ENCODE results near the gene LRRIQ1. TPM values are rescaled to one million over a fixed set of nuclear protein-coding genes. Genes with fewer than 3 reads are reported as not detected.

LRRIQ1 gene
- total RNA-seq, 1 donor from 2014 or later = 0.22 TPM

DNA sequence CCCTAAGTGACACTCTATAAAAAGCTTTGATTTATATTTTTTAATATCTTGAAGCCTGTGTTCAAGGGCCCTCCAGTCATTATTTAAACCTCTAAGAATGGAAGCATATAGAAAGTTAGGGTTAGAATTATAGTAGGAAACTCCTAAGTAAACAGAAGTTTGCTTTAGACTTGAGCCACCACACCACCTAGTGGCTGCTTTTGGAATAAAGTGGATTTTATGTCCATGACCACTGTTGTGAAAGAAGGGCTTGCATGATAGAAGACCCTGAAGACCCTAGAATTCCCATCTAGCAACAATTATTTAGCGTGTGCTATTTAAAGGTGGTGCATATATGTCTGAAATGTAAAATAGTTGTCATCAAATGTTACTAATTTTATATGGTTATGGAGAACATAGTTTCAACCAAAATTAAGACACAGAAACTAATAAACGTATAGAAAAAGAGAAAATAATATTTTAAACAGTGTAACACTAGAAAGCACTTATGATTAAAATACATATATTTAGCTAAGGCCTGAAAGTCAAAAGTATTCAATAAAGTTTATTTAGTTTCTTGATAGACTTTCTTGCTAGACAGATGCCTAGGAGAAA lies 21.3 kb downstream of the LRRIQ1 start:
- intact Hi-C loops (cut with DNase I) = no loop called here
- no peak for DNase-seq
- ATAC-seq (ENCODE audit: poor library complexity) = no peak

DNA sequence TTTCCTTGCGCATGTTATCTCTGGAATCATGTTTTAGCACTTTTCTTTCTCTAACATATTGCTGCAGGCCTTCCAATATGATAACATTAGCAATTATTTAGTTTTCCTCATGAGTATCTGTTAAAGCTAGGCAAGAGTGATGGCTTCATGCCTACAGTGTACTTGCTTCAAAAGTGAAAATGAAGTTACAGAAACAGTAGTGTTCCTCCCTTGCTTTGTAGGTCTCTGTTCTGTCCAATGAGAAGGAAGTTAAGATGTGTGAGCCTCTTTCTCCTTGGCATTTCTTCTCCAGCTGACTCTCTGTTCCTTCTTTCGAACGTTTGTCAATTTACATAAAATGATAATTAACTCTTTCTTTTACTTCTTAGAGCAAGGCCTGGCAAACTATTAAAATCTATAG lies 22.2 kb downstream of the LRRIQ1 start:
- ATAC-seq (ENCODE audit: poor library complexity) (no peak), DNase-seq (no peak)
- intact Hi-C loops (cut with DNase I) = no loop called here

DNA sequence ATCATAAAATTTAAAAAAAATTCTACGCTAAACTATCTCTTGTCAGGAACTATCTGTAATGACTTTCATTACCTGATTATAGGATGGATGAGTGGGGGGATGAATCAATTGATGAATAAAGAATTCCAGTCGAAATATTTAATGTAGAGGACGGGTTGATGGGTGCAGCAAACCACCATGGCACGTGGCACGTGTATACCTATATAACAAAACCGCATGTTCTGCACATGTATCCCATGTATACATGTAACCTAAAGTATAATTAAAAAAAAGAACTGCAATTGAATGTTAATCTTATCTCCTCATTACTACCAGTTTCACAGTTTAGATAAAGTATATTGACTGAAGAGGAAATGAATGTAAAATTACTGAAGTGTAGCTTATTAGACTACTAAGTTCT lies 23.4 kb downstream of the LRRIQ1 start:
- ATAC-seq (ENCODE audit: poor library complexity) (no peak), DNase-seq (no peak)
- intact Hi-C loops (cut with DNase I) = no loop called here

DNA sequence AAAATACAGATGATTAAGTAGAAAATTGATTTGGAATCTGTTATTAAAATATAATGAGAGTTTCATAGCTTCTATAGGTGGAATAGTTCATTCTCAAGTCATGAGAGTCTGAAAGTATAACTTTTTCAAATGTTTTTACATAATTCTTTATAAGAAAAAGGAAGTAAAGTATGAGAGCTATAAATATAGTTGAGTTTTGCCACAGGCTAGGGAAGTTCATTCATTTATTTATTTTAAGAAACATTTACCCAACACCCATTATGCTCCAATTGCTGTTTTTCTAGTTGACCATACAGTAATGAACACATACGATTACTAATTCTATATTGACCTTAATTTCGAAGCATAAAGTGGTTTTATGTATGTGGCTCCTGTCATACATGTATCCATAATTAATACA lies 24.8 kb downstream of the LRRIQ1 start:
- DNase-seq = no peak
- ATAC-seq (ENCODE audit: poor library complexity) = no peak
- intact Hi-C loops (cut with DNase I) = no loop called here

DNA sequence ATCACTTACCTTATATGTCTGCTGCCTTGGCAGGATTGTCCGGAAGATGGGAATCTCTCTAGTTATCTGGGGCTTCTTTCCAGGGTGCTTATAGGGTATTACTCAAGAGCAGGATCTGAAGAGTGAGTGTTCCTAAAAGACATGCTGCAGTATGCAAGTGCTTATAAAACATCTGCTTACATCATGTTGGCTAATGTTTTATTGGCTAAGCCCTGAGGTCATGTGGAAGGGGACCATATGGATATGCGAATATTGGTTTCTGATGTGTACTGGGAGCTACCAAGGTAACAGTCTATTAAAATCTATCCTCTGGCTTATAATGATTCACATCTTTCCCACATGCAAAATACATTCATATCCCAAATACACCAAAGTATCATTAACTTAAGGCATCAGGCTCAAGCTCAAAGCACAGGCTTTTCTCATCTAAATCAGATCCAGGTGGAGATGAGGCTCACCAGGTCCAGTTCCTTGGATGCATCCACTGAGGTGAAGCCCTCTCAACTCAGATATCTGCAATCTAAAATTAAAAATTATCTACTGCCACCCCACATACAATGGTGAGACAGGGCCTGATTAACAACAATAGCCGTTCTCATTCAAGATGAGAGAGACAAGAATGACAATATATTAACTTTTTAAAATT lies 29.8 kb downstream of the LRRIQ1 start:
- DNase-seq = no peak
- intact Hi-C loops (cut with DNase I) = no loop called here
- ATAC-seq (ENCODE audit: poor library complexity) = no peak

DNA sequence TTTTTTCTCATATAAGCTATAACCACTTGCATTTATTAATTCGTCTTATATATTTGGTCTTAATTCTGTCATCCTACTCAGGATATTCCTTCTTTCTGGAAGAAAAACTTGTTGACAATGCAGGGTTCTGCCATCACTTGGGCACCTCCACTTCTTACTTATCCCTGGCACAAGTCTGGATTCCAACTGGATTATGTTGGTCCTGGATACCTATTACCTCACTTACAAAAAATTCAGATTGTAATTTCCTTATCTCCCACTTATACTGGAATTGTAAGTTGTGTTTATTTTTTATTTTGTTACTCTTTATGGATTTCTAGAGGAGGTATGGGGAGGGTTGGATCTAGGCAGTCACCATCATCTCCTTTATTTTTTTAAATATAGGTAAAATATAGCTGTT lies 36.7 kb downstream of the LRRIQ1 start:
- no peak for DNase-seq
- no peak for ATAC-seq (ENCODE audit: poor library complexity)
- intact Hi-C loops (cut with DNase I) = no loop called here

DNA sequence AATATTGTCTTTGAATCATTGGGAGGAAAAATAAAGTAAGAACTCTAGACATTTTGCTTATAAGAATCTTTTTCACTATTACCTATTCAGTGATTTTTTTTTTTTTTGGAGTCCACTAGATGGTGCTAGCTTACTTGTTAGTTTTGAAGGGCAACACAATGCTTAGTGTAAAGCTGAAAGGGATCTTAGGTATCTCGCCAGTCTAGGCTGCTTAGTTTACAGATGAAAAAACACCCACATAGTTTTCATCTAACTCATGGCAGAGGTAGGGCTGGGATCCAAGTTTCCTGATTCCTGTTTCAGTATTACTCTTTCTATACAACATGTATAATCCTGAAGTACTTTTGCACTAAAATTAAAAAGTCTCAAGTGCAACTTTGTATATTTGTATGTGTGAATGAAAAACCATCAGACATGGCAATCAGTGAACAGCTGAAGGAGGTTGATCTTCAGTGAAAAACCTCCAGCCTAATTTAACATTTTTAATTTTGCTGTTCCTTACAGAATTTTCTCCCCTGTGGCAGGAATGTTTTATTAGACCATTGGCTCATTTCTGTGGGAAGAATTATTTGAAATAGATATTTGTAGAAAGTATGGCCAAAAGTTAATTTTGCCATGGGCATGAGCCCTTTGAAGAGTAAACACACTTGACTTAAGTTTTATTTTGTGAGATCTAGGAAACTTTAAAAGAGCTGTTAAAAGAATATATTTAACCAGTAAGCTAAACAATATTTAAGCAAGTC lies 40.7 kb downstream of the LRRIQ1 start:
- ATAC-seq (ENCODE audit: poor library complexity) (no peak), DNase-seq (no peak)
- intact Hi-C loops (cut with DNase I) = no loop called here

DNA sequence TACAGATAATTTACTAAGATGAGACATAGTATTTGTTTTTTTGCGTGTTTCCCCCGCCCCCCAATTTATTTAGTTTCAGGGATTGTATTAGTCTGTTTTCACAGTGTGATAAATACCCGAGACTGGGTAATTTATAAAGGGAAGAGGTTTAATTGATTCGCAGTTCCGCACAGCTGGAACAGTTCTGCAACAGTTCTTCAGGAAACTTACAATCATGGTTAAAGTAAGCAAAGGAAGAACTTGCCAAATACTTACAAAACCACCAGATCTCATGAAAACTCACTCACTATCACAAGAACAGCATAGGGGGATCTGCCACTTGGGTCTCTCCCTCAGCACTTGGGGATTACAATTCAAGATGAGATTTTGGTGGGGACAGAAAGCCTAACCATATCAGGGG lies 48.9 kb downstream of the LRRIQ1 start:
- ATAC-seq (ENCODE audit: poor library complexity) (no peak), DNase-seq (no peak)
- intact Hi-C loops (cut with DNase I) = no loop called here

DNA sequence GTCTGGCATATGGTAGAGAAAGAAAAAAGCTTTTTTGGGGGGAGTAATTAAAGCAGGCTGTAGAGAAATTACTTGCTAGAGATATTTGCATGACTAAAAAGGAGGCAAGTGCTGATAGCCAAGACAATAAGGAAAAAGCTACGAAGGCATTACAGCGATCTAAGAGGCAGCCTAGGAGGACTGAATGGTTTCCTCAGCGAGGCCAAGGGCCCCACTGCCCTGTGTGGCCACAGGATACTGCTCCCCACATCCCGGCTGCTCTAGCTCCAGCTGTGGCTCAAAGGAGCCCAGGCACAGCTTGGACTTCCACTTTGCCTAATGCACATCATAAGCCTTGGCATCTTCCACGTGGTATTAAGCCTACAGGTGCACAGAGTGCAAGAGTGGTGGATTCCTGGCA lies 53.6 kb downstream of the LRRIQ1 start:
- ATAC-seq (ENCODE audit: poor library complexity) = no peak
- intact Hi-C loops (cut with DNase I) = no loop called here
- DNase-seq = no peak

DNA sequence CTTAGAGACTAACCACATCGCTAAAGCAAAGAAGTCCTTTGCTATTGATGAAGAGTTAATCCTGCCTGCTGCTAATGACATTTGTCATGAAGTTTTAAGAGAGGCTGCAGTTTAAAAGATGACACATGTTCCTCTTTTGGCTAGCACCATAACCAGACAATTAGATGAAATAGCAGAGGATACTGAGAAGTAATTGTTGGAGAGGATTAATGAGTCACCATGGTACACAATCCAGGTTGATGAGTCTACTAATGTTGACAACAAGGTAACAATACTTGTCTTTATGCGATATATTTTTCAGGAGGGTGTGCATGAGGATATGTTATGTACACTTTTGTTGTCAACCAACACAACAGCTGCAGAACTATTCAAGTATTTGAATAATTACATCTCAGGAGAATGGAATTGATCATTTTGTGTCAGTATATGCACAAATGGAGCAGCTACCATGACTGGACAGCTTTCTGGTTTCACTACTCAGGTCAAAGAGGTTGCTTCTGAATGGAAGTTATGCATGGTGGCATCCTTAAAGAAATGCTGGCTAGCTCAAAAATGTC lies 56.7 kb downstream of the LRRIQ1 start:
- intact Hi-C loops (cut with DNase I) = no loop called here
- DNase-seq = no peak

DNA sequence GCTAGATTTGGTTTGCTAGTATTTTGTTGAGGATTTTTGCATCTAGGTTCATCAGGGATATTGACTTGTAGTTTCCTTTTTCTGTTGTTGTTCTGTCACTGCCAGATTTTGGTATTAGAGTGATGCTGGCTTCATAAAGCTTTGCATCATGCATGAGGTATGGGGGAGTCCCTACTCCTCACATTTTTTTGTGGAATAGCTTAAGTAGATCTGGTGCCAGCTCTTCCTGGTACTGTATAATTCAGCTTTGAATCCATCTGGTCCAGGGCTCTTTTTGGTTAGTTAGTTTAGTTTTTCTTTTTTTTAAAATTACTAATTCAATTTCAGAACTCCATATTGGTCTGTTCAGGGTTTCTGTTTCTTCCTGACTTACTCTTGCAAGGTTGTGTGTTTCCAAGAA lies 59.4 kb downstream of the LRRIQ1 start:
- no peak for ATAC-seq (ENCODE audit: poor library complexity)
- intact Hi-C loops (cut with DNase I) = no loop called here
- no peak for DNase-seq

More for the DNA sequence above, 56.7 kb downstream of the LRRIQ1 start:
- ATAC-seq (ENCODE audit: poor library complexity) = no peak

DNA sequence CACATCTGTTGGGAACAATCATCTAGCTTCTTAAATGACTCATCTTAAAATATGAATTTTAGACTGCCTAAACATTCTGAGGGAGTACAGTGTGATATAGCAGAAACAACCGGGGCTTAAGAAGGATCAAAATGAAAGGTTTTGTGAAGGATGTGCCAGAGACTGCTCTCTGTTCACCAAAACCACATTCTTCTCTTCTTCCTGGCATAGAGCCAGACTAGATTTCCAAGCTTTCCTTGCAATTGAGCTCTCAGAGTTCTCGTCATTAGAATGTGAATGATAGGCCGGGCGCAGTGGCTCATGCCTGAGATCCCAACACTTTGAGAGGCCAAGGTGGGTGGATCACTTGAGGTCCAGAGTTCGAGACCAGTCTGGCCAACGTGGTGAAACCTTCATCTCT lies 94.5 kb downstream of the LRRIQ1 start:
- intact Hi-C loops (cut with DNase I) = no loop called here
- ATAC-seq (ENCODE audit: poor library complexity) (no peak), DNase-seq (no peak)

DNA sequence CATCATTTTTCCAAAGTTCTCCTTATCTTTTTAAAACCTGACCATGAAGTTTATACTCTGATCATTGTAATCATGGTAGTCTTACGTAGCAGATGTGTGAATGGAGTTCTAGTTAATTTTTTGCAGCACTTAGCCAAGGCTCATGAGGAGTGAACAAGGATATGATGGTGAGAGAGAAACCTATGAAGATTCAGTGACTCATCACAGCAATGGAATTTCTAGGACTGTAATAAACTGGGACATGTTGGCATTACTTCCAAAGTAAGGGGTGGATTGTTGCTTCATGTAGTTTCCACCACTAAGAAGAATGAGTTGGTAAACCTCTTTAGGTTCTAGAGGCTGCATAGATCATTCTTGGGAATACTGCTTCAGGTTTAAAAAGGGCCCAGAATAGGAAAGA lies 102.7 kb downstream of the LRRIQ1 start:
- intact Hi-C loops (cut with DNase I) = no loop called here
- DNase-seq (no peak), ATAC-seq (ENCODE audit: poor library complexity) (no peak)

DNA sequence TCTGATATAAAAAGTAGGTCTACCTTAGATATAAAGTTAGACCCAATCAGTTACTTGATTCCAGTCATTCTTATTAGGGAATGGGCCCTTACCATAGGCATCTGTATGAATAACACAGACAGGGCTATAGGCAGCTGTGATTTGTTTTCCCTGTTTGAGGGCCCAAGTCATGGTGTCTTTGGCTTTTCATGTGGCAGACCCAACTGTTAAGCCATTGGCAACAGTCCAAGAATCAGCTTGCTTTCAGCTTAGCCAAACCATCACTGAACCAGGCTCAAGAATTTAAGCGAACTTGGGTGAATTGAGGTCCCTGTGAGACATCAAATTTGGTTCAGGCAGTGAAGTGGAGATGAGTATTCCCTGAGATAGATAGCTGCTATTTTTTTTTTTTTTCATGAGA lies 111.2 kb downstream of the LRRIQ1 start:
- no peak for ATAC-seq (ENCODE audit: poor library complexity)
- intact Hi-C loops (cut with DNase I) = no loop called here
- DNase-seq = no peak

DNA sequence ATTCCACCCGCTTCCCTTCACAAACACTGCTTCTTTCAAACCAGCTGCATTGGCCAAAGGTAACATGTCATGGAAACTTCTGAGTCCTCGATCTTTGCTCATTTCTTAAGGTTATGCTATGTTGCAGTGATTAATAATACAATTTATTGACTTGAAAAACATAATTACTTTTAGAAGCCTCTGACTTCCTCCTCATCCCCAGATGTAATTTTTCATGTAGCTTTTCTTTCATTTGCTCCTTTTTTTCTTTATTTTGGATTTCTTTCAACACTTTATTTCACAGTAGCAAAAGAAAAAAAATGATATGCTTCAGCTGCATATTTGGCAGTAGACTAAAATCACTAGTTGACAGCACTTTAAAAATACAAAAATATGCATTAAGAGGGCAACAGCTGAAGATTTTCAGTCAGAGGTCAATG lies 116.2 kb downstream of the LRRIQ1 start:
- ATAC-seq (ENCODE audit: poor library complexity) = no peak
- intact Hi-C loops (cut with DNase I) = no loop called here

DNA sequence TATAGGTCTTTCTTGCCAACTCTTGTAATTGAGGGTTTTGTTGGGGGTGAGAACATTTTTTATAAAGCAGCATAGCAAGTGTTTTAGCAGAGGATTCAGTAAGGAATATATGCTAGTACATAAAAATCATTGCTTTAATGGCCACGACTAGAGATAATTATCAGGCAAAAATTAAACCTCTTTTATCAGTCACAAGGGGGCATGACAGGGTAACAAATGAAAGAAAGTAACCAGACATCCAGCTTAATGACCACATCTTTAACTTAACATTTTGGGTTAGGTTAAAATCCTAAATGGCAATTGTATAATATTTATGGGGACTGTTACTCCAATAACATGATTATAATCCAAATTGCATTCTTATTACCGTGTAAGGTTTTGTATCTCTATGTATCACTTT lies 119.6 kb downstream of the LRRIQ1 start:
- no peak for DNase-seq
- no peak for ATAC-seq (ENCODE audit: poor library complexity)
- intact Hi-C loops (cut with DNase I) = no loop called here

More for the DNA sequence above, 116.2 kb downstream of the LRRIQ1 start:
- DNase-seq = no peak

DNA sequence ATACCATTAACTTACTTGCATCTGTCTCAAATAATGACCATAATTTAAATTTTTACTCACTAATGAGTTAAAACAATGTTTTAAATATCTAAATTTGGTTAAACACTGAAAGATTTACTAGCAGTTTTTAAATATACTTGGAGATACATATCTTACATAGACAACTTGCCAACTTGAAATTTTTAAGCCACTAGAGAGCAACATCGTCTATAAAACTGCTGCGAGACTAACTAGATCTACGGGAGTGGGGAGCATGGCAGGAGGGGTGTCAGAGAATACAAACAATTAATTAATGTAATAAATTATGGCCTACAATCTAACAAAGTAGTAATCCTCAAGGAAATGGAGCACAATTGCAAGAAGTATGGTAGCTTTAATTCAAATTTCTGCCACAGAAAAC lies 120.4 kb downstream of the LRRIQ1 start:
- intact Hi-C loops (cut with DNase I) = no loop called here
- DNase-seq = no peak
- no peak for ATAC-seq (ENCODE audit: poor library complexity)

DNA sequence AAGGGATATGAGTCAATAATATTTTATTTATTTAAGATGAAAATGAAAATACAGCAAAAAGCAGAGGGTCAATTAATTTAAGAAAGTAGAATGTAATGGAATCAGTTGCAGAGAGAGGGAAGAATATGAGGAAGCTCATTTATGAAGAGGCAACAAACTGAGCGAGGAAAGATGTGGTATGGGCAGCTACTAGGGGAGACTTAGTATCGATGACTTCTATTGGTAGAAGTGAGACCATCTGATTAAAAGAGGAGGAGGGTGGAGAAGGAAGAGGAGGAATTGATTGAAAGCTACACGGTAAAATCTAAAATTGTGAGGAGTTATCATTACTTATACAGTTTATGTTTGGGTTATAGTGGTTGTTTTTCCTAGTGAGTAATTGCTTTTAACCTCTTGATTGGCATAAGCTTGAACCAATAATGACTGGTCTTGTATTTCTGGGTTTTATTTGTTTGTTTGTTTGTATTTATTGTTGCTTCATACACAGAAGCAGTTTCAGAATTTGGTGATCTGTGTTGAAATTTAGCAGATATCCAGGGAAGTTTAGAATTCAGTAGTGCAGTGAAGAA lies 121.0 kb downstream of the LRRIQ1 start:
- intact Hi-C loops (cut with DNase I) = no loop called here

DNA sequence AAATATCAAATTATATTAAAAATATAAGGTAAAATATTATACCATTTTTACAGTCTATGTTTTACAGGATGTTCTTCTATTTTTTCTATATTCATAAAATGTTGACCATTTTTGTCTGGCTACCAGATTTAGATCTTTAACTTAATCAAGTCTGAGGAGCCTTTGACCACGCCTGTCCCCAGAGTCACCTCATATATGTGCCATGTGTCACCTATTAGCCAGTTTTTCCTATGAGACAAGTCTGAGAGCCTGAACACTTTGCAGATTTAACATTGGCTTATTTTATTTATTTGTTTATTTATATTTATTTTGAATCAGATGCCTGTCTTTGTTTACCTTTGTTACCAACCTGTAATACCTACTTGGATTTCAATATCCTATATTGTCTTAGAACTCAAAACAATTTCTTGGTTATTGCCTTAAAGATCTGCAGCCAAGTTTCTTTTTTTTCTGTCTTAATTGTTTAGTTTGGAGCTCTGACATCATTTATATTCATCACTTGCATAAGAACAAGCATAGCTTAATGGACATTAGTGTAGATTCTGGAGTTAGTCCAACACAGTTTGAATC lies 127.7 kb downstream of the LRRIQ1 start:
- ATAC-seq (ENCODE audit: poor library complexity) = no peak
- intact Hi-C loops (cut with DNase I) = no loop called here
- DNase-seq = no peak

More for the DNA sequence above, 121.0 kb downstream of the LRRIQ1 start:
- DNase-seq (no peak), ATAC-seq (ENCODE audit: poor library complexity) (no peak)
